ENCODE results near the gene RASGEF1B. TPM values are rescaled to one million over a fixed set of nuclear protein-coding genes. Genes with fewer than 3 reads are reported as not detected.

RASGEF1B gene
- total and polyA plus RNA-seq, 7 experiments from 2014 or later = 1.1 to 82.5 (median 11.4) TPM

GRCh38 chr4:81399306-81400086 is 72.2 kb downstream of the RASGEF1B start:
- no peak overlapping the region for H3K27ac Mint-ChIP-seq
- H3K36me3 Mint-ChIP-seq = no peaks in the 10 kb centered on the region
- Histone ChIP-seq H3K27ac (ENCODE audit: low read depth, low read length) (no peak overlapping the region), H3K4me1 (ENCODE audit: control insufficient read depth in 2 of 2, insufficient read depth in 2 of 2, low read length in 2 of 2) (no peaks in the 10 kb centered on the region), H3K9me3 (ENCODE audit: control insufficient read depth in 2 of 3, low read length in 3 of 3) (no peaks in the 10 kb centered on the region), H3K4me3 (ENCODE audit: low read length) (no peak overlapping the region), H3K36me3 (ENCODE audit: control insufficient read depth in 2 of 3, insufficient read depth in 3 of 3, low read length in 3 of 3) (no peaks in the 10 kb centered on the region), H3K27me3 (ENCODE audit: control insufficient read depth in 2 of 2, insufficient read depth in 2 of 2, low read length in 2 of 2) (no peaks in the 10 kb centered on the region)
- ChIA-PET POLR2A (no interaction called here), CTCF (interaction anchor here (1.3 to 1.6 kb wide), 2 partner anchors 10 to 13 kb away, joined by 5 read pairs; no protein-coding TSS in a partner anchor)
- ATAC-seq = no peak
- no peak overlapping the region for H3K4me3 Mint-ChIP-seq
- peaks cover 0 to 10% (median 5%) of the 10 kb centered on the region in 5 donors for H3K27me3 Mint-ChIP-seq
- peaks cover 0 to 1% (median 0%) of the 10 kb centered on the region in 11 donors for H3K9me3 Mint-ChIP-seq
- H3K4me1 Mint-ChIP-seq = no peaks in the 10 kb centered on the region
- intact Hi-C loops (cut with micrococcal nuclease) = loop anchor here in 1 of 2 donors (10.0 kb wide), 1 partner anchor 725 kb away; no protein-coding TSS in a partner anchor
- DNase-seq = no peak

- Histone ChIP-seq H3K9me3 (ENCODE audit: control insufficient read depth in 2 of 3, low read length in 3 of 3) (no peaks in the 10 kb centered on the region), H3K27me3 (ENCODE audit: control insufficient read depth in 2 of 2, insufficient read depth in 2 of 2, low read length in 2 of 2) (no peaks in the 10 kb centered on the region), H3K4me3 (ENCODE audit: low read length) (no peak overlapping the region), H3K27ac (ENCODE audit: low read depth, low read length) (no peak overlapping the region), H3K4me1 (ENCODE audit: control insufficient read depth in 2 of 2, insufficient read depth in 2 of 2, low read length in 2 of 2) (no peaks in the 10 kb centered on the region), H3K36me3 (ENCODE audit: control insufficient read depth in 2 of 3, insufficient read depth in 3 of 3, low read length in 3 of 3) (no peaks in the 10 kb centered on the region)
- ATAC-seq = no peak
- no peaks in the 10 kb centered on the region for H3K4me1 Mint-ChIP-seq
- no peak overlapping the region for H3K4me3 Mint-ChIP-seq
- POLR2A ChIA-PET = no interaction called here
- CTCF ChIA-PET = interaction anchor here (1.6 kb wide), 1 partner anchor 9 kb away, joined by 5 read pairs; no protein-coding TSS in a partner anchor
- peaks cover 0 to 7% (median 5%) of the 10 kb centered on the region in 5 donors for H3K27me3 Mint-ChIP-seq
- H3K9me3 Mint-ChIP-seq = peaks cover 0 to 1% (median 0%) of the 10 kb centered on the region in 11 donors
- no peak for DNase-seq
- no peak overlapping the region for H3K27ac Mint-ChIP-seq
- intact Hi-C loops (cut with micrococcal nuclease) = no loop called here
- H3K36me3 Mint-ChIP-seq = no peaks in the 10 kb centered on the region
These were observed 73.3 kb downstream of the RASGEF1B start for GRCh38 chr4:81398379-81398778.

GRCh38 chr4:81397635-81398034 is 74.1 kb downstream of the RASGEF1B start:
- Histone ChIP-seq H3K27ac (ENCODE audit: low read depth, low read length) (no peak overlapping the region), H3K27me3 (ENCODE audit: control insufficient read depth in 2 of 2, insufficient read depth in 2 of 2, low read length in 2 of 2) (no peaks in the 10 kb centered on the region), H3K36me3 (ENCODE audit: control insufficient read depth in 2 of 3, insufficient read depth in 3 of 3, low read length in 3 of 3) (no peaks in the 10 kb centered on the region), H3K4me3 (ENCODE audit: low read length) (no peak overlapping the region), H3K9me3 (ENCODE audit: control insufficient read depth in 2 of 3, low read length in 3 of 3) (no peaks in the 10 kb centered on the region), H3K4me1 (ENCODE audit: control insufficient read depth in 2 of 2, insufficient read depth in 2 of 2, low read length in 2 of 2) (no peaks in the 10 kb centered on the region)
- Mint-ChIP-seq H3K27me3 (peaks cover 0 to 7% (median 5%) of the 10 kb centered on the region in 5 donors), H3K9me3 (peaks cover 0 to 1% (median 0%) of the 10 kb centered on the region in 11 donors), H3K36me3 (no peaks in the 10 kb centered on the region), H3K4me3 (no peak overlapping the region), H3K4me1 (peaks cover 0 to 1% (median 0%) of the 10 kb centered on the region in 7 donors), H3K27ac (no peak overlapping the region)
- CTCF ChIA-PET = no interaction called here
- ATAC-seq (no peak), DNase-seq (no peak)
- intact Hi-C loops (cut with micrococcal nuclease) = no loop called here
- POLR2A ChIA-PET = no interaction called here

- H3K4me3 ChIP-seq (ENCODE audit: low read length) = no peak overlapping the region
- Mint-ChIP-seq H3K4me1 (peaks cover 0 to 14% (median 7%) of the 10 kb centered on the region in 7 donors), H3K27ac (no peak overlapping the region), H3K36me3 (no peaks in the 10 kb centered on the region), H3K27me3 (peaks cover 0 to 5% (median 2%) of the 10 kb centered on the region in 5 donors), H3K4me3 (no peak overlapping the region), H3K9me3 (peaks cover 0 to 1% (median 0%) of the 10 kb centered on the region in 11 donors)
- H3K27me3 ChIP-seq (ENCODE audit: control insufficient read depth in 2 of 2, insufficient read depth in 2 of 2, low read length in 2 of 2) = no peaks in the 10 kb centered on the region
- ChIA-PET CTCF (no interaction called here), POLR2A (no interaction called here)
- no peaks in the 10 kb centered on the region for H3K9me3 ChIP-seq (ENCODE audit: control insufficient read depth in 2 of 3, low read length in 3 of 3)
- DNase-seq (no peak), ATAC-seq (no peak)
- intact Hi-C loops (cut with micrococcal nuclease) = no loop called here
- H3K27ac ChIP-seq (ENCODE audit: low read depth, low read length) = no peak overlapping the region
- no peaks in the 10 kb centered on the region for H3K4me1 ChIP-seq (ENCODE audit: control insufficient read depth in 2 of 2, insufficient read depth in 2 of 2, low read length in 2 of 2)
- H3K36me3 ChIP-seq (ENCODE audit: control insufficient read depth in 2 of 3, insufficient read depth in 3 of 3, low read length in 3 of 3) = no peaks in the 10 kb centered on the region
These were observed 76.5 kb downstream of the RASGEF1B start for GRCh38 chr4:81395239-81395638.

GRCh38 chr4:81392164-81392563 is 79.5 kb downstream of the RASGEF1B start:
- intact Hi-C loops (cut with micrococcal nuclease) = no loop called here
- no peak overlapping the region for H3K4me3 ChIP-seq (ENCODE audit: low read length)
- H3K27ac ChIP-seq (ENCODE audit: low read depth, low read length) = no peak overlapping the region
- no peaks in the 10 kb centered on the region for H3K4me1 ChIP-seq (ENCODE audit: control insufficient read depth in 2 of 2, insufficient read depth in 2 of 2, low read length in 2 of 2)
- DNase-seq (peak in 7 of 9 donors; percentile 9 to 63 (median 48)), ATAC-seq (peak; percentile 49)
- Mint-ChIP-seq H3K4me1 (peaks cover 0 to 14% (median 7%) of the 10 kb centered on the region in 7 donors), H3K36me3 (no peaks in the 10 kb centered on the region), H3K9me3 (peaks cover 0 to 6% (median 0%) of the 10 kb centered on the region in 11 donors), H3K27me3 (peaks cover 0 to 3% (median 0%) of the 10 kb centered on the region in 5 donors), H3K4me3 (no peak overlapping the region), H3K27ac (peak overlapping the region in 3 of 9 donors; percentile 39 to 55 (median 46))
- H3K27me3 ChIP-seq (ENCODE audit: control insufficient read depth in 2 of 2, insufficient read depth in 2 of 2, low read length in 2 of 2) = no peaks in the 10 kb centered on the region
- ChIA-PET CTCF (no interaction called here), POLR2A (no interaction called here)
- H3K9me3 ChIP-seq (ENCODE audit: control insufficient read depth in 2 of 3, low read length in 3 of 3) = no peaks in the 10 kb centered on the region
- no peaks in the 10 kb centered on the region for H3K36me3 ChIP-seq (ENCODE audit: control insufficient read depth in 2 of 3, insufficient read depth in 3 of 3, low read length in 3 of 3)

DNA sequence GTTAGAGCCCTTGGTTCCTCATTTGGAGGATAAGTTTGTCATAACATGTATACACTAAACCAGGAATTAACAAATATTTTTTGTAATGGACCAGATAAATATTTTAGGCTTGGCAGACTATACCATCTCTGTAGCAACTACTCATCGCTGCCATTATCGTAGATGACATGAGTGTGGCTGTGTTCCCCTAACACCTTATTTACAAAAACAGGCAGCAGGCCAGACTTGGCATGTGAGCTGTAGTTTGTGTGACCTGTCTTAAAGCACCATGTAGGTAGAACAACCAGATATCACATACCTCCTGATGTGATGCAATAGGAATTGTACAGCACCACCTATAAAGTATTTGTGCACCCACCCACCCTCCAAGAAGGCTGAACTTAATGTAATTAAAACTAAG is 82.0 kb downstream of the RASGEF1B start:
- Histone ChIP-seq H3K4me1 (ENCODE audit: control insufficient read depth in 2 of 2, insufficient read depth in 2 of 2, low read length in 2 of 2) (no peaks in the 10 kb centered on the region), H3K27ac (ENCODE audit: low read depth, low read length) (no peak overlapping the region), H3K4me3 (ENCODE audit: low read length) (no peak overlapping the region), H3K9me3 (ENCODE audit: control insufficient read depth in 2 of 3, low read length in 3 of 3) (no peaks in the 10 kb centered on the region), H3K36me3 (ENCODE audit: control insufficient read depth in 2 of 3, insufficient read depth in 3 of 3, low read length in 3 of 3) (no peaks in the 10 kb centered on the region), H3K27me3 (ENCODE audit: control insufficient read depth in 2 of 2, insufficient read depth in 2 of 2, low read length in 2 of 2) (no peaks in the 10 kb centered on the region)
- ChIA-PET CTCF (interaction anchor here (1.9 kb wide), 1 partner anchor 9 kb away, joined by 5 read pairs; no protein-coding TSS in a partner anchor), POLR2A (no interaction called here)
- DNase-seq = no peak
- peaks cover 0 to 12% (median 5%) of the 10 kb centered on the region in 5 donors for H3K27me3 Mint-ChIP-seq
- peaks cover 0 to 12% (median 1%) of the 10 kb centered on the region in 11 donors for H3K9me3 Mint-ChIP-seq
- H3K4me3 Mint-ChIP-seq = no peak overlapping the region
- no peak overlapping the region for H3K27ac Mint-ChIP-seq
- H3K36me3 Mint-ChIP-seq = peaks cover 0 to 7% (median 0%) of the 10 kb centered on the region in 5 donors
- peaks cover 0 to 14% (median 7%) of the 10 kb centered on the region in 7 donors for H3K4me1 Mint-ChIP-seq
- intact Hi-C loops (cut with micrococcal nuclease) = no loop called here
- no peak for ATAC-seq

All from naive thymus-derived CD4-positive, alpha-beta T cell (primary cell).